Uterus (tissue), 2 donors: ENCODE data around the gene ZNF101.

ENCODE experiments used
- POLR2A ChIP-seq, 2 donors: fragments of 450-650 bp; IDR thresholded peaks; one replicate each; pipeline ENCODE4 v1.6.1; 2016; ENCODE audit warnings: antibody characterized with exemption in 2 of 2, mild to moderate bottlenecking in 1 of 2, moderate library complexity in 1 of 2
- TF ChIP-seq, protein P1 (sequence below), 4 experiments: fragments of 200-600 bp in 2 of 4; fragments of 450-650 bp in 2 of 4; sonication (generic) in 2 of 4; IDR thresholded peaks; one replicate each; pipeline ENCODE4 v1.5.1; 2016 to 2019; ENCODE audit warnings: antibody characterized with exemption in 4 of 4, mild to moderate bottlenecking in 2 of 4, moderate library complexity in 1 of 4

DNA sequence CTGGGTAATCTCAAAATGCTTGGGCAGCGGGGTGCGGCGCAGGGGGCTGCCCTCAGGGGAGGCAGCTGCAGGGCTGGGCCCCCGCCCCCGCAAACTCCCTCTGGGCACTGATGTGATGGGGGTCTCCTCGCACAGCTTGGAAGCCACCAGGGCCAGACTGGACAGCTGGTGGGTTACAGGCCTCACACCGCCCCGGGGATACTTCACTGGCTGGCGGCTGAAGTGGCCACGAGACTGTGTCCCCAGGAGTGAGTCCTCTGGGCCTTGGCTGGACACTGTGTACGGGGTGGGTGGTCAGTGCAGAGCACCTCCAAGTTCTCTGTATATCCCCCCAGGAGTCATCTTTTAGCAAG lies 38.6 kb upstream of the ZNF101 start:
- TF ChIP-seq, protein P1, sequence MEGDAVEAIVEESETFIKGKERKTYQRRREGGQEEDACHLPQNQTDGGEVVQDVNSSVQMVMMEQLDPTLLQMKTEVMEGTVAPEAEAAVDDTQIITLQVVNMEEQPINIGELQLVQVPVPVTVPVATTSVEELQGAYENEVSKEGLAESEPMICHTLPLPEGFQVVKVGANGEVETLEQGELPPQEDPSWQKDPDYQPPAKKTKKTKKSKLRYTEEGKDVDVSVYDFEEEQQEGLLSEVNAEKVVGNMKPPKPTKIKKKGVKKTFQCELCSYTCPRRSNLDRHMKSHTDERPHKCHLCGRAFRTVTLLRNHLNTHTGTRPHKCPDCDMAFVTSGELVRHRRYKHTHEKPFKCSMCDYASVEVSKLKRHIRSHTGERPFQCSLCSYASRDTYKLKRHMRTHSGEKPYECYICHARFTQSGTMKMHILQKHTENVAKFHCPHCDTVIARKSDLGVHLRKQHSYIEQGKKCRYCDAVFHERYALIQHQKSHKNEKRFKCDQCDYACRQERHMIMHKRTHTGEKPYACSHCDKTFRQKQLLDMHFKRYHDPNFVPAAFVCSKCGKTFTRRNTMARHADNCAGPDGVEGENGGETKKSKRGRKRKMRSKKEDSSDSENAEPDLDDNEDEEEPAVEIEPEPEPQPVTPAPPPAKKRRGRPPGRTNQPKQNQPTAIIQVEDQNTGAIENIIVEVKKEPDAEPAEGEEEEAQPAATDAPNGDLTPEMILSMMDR (IDR thresholded peaks at IDR 0.05) = no peak
- no peak for TF ChIP-seq POLR2A (IDR thresholded peaks at IDR 0.05)
